Vagina (tissue), 2 donors: ENCODE results near the gene FMNL2. TPM values are rescaled to one million over a fixed set of nuclear protein-coding genes. Genes with fewer than 3 reads are reported as not detected.

ENCODE experiments used
- DNase-seq, 2 donors: peaks; one replicate each; pipeline ENCODE4 v3.0.0-alpha.2; 2017; ENCODE audit errors: extremely low spot score in 2 of 2
- H3K27ac ChIP-seq: fragments of 200-600 bp; sonication (generic); one replicate; pipeline ENCODE4 v1.5.1; 2019
- H3K27me3 ChIP-seq: fragments of 200-600 bp; sonication (generic); one replicate; pipeline ENCODE4 v1.5.1; 2019
- H3K36me3 ChIP-seq, 2 donors: fragments of 200-600 bp; sonication (generic); one replicate each; pipeline ENCODE4 v1.5.1; 2017 to 2019
- H3K4me1 ChIP-seq: fragments of 200-600 bp; sonication (generic); one replicate; pipeline ENCODE4 v1.5.1; 2019
- H3K4me3 ChIP-seq, 2 donors: fragments of 200-600 bp; sonication (generic); 1 replicate in 1 of 2; 2 replicates in 1 of 2; pipeline ENCODE4 v1.5.1; 2016 to 2019
- H3K9me3 ChIP-seq: fragments of 200-600 bp; sonication (generic); one replicate; pipeline ENCODE4 v1.5.1; 2019
- CTCF ChIP-seq, 3 experiments: fragments of 450-650 bp in 2 of 3; fragments of 200-600 bp in 1 of 3; sonication (generic) in 1 of 3; IDR thresholded peaks; one replicate each; pipeline ENCODE4 v1.5.1; 2017 to 2019; ENCODE audit warnings: antibody characterized with exemption in 3 of 3, mild to moderate bottlenecking in 2 of 3, moderate library complexity in 2 of 3
- POLR2A ChIP-seq, 2 donors: fragments of 450-650 bp; IDR thresholded peaks; one replicate each; pipeline ENCODE4 v1.6.1; 2017; ENCODE audit warnings: antibody characterized with exemption in 2 of 2, mild to moderate bottlenecking in 2 of 2, moderate library complexity in 2 of 2
- POLR2AphosphoS5 ChIP-seq, 2 donors: sonication (generic); formaldehyde crosslinking; IDR thresholded peaks; one replicate each; pipeline ENCODE4 v1.9.0; 2017; ENCODE audit warnings: antibody characterized with exemption in 2 of 2, mild to moderate bottlenecking in 2 of 2, low read depth in 1 of 2; ENCODE audit not compliant: insufficient read depth in 1 of 2
- intact Hi-C: fragments of 100-400 bp; cut with DNase I; formaldehyde crosslinking; loops from one replicate; pipeline ENCODE4 v1.15.1; 2023
- total RNA-seq: library from RNA; depleted of rRNA; stranded (reverse); fragments of >200 nt; gene quantifications from one replicate; pipeline ENCODE4 v1.2.3, GENCODE V29; 2016

FMNL2 gene
- total RNA-seq, 1 donor from 2014 or later: 35.4 TPM

GRCh38 chr2:152501666-152502065 is 166.7 kb downstream of the FMNL2 start:
- intact Hi-C loops: no loop called here
- TF ChIP-seq CTCF (IDR thresholded peaks at IDR 0.05): no peak
- TF ChIP-seq POLR2A (IDR thresholded peaks at IDR 0.05): no peak
- TF ChIP-seq POLR2AphosphoS5 (IDR thresholded peaks at IDR 0.05; ENCODE audit: insufficient read depth in 1 of 2, low read depth in 1 of 2): no peak
- H3K4me1 ChIP-seq: peaks cover 23% of the 10 kb centered on the region
- H3K27ac ChIP-seq: no peak overlapping the region
- no peaks in the 10 kb centered on the region for H3K9me3 ChIP-seq
- H3K27me3 ChIP-seq: no peaks in the 10 kb centered on the region
- no peak overlapping the region for H3K4me3 ChIP-seq
- no peaks in the 10 kb centered on the region for H3K36me3 ChIP-seq
- DNase-seq: no peak

- Histone ChIP-seq H3K9me3 (no peaks in the 10 kb centered on the region), H3K27ac (no peak overlapping the region), H3K27me3 (no peaks in the 10 kb centered on the region), H3K4me1 (peaks cover 18% of the 10 kb centered on the region), H3K4me3 (no peak overlapping the region), H3K36me3 (no peaks in the 10 kb centered on the region)
- TF ChIP-seq POLR2AphosphoS5 (IDR thresholded peaks at IDR 0.05; ENCODE audit: insufficient read depth in 1 of 2, low read depth in 1 of 2): no peak
- TF ChIP-seq CTCF (IDR thresholded peaks at IDR 0.05): no peak
- TF ChIP-seq POLR2A (IDR thresholded peaks at IDR 0.05): no peak
- intact Hi-C loops: no loop called here
- DNase-seq: no peak
Measured at GRCh38 chr2:152504618-152505017, 169.6 kb downstream of the FMNL2 start.

- H3K9me3 ChIP-seq: no peaks in the 10 kb centered on the region
- no peak for DNase-seq
- no peaks in the 10 kb centered on the region for H3K27me3 ChIP-seq
- H3K36me3 ChIP-seq: no peaks in the 10 kb centered on the region
- no peak overlapping the region for H3K27ac ChIP-seq
- H3K4me3 ChIP-seq: no peak overlapping the region
- H3K4me1 ChIP-seq: peaks cover 10% of the 10 kb centered on the region
- intact Hi-C loops: no loop called here
- no peak for TF ChIP-seq POLR2AphosphoS5 (IDR thresholded peaks at IDR 0.05; ENCODE audit: insufficient read depth in 1 of 2, low read depth in 1 of 2)
- no peak for TF ChIP-seq CTCF (IDR thresholded peaks at IDR 0.05)
- TF ChIP-seq POLR2A (IDR thresholded peaks at IDR 0.05): no peak
Measured at GRCh38 chr2:152505495-152505906, 170.5 kb downstream of the FMNL2 start.

GRCh38 chr2:152506843-152507242 is 171.9 kb downstream of the FMNL2 start:
- H3K36me3 ChIP-seq: no peaks in the 10 kb centered on the region
- peaks cover 4% of the 10 kb centered on the region for H3K4me1 ChIP-seq
- no peak for TF ChIP-seq POLR2AphosphoS5 (IDR thresholded peaks at IDR 0.05; ENCODE audit: insufficient read depth in 1 of 2, low read depth in 1 of 2)
- H3K27ac ChIP-seq: no peak overlapping the region
- no peak for DNase-seq
- no peak overlapping the region for H3K4me3 ChIP-seq
- intact Hi-C loops: no loop called here
- H3K27me3 ChIP-seq: no peaks in the 10 kb centered on the region
- H3K9me3 ChIP-seq: no peaks in the 10 kb centered on the region

GRCh38 chr2:152507907-152508306 is 172.9 kb downstream of the FMNL2 start:
- H3K9me3 ChIP-seq: no peaks in the 10 kb centered on the region
- DNase-seq: no peak
- intact Hi-C loops: no loop called here
- H3K27ac ChIP-seq: no peak overlapping the region
- H3K27me3 ChIP-seq: no peaks in the 10 kb centered on the region
- no peaks in the 10 kb centered on the region for H3K36me3 ChIP-seq
- peaks cover 4% of the 10 kb centered on the region for H3K4me1 ChIP-seq
- H3K4me3 ChIP-seq: no peak overlapping the region
- no peak for TF ChIP-seq POLR2AphosphoS5 (IDR thresholded peaks at IDR 0.05; ENCODE audit: insufficient read depth in 1 of 2, low read depth in 1 of 2)

- H3K27ac ChIP-seq: no peak overlapping the region
- H3K4me3 ChIP-seq: no peak overlapping the region
- no peak for TF ChIP-seq POLR2AphosphoS5 (IDR thresholded peaks at IDR 0.05; ENCODE audit: insufficient read depth in 1 of 2, low read depth in 1 of 2)
- TF ChIP-seq POLR2A (IDR thresholded peaks at IDR 0.05): no peak
- TF ChIP-seq CTCF (IDR thresholded peaks at IDR 0.05): no peak
- intact Hi-C loops: no loop called here
- H3K27me3 ChIP-seq: no peaks in the 10 kb centered on the region
- H3K9me3 ChIP-seq: no peaks in the 10 kb centered on the region
- peaks cover 4% of the 10 kb centered on the region for H3K4me1 ChIP-seq
- no peaks in the 10 kb centered on the region for H3K36me3 ChIP-seq
- no peak for DNase-seq
Measured at GRCh38 chr2:152508446-152508845, 173.5 kb downstream of the FMNL2 start.
